ENCODE measurements around the gene STK32C.

GRCh38 chr10:132237871-132238270 lies 69.9 kb downstream of the STK32C start:
- TF ChIP-seq POLR2A (IDR thresholded peaks at IDR 0.05) (no peak), EP300 (IDR thresholded peaks at IDR 0.05) (no peak)
- TF ChIP-seq, protein P1, sequence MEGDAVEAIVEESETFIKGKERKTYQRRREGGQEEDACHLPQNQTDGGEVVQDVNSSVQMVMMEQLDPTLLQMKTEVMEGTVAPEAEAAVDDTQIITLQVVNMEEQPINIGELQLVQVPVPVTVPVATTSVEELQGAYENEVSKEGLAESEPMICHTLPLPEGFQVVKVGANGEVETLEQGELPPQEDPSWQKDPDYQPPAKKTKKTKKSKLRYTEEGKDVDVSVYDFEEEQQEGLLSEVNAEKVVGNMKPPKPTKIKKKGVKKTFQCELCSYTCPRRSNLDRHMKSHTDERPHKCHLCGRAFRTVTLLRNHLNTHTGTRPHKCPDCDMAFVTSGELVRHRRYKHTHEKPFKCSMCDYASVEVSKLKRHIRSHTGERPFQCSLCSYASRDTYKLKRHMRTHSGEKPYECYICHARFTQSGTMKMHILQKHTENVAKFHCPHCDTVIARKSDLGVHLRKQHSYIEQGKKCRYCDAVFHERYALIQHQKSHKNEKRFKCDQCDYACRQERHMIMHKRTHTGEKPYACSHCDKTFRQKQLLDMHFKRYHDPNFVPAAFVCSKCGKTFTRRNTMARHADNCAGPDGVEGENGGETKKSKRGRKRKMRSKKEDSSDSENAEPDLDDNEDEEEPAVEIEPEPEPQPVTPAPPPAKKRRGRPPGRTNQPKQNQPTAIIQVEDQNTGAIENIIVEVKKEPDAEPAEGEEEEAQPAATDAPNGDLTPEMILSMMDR (IDR thresholded peaks at IDR 0.05): no peak

Measured in tibial nerve (tissue), 4 donors.